Left cardiac atrium (tissue), 4 donors: ENCODE measurements around the gene DIS3L2. TPM values are rescaled to one million over a fixed set of nuclear protein-coding genes. Genes with fewer than 3 reads are reported as not detected.
"Not testable (repeated sequence)": the region's sequence is repeated elsewhere in the genome, so short reads cannot be mapped to it uniquely, and the experiment has no call there.

ENCODE experiments used
- ATAC-seq, 2 donors: fragments of 200-7000 bp; cut with Tn5 transposase; one replicate each; pipeline ENCODE4 v1.9.1; 2020; ENCODE audit warnings: mild to moderate bottlenecking in 2 of 2, moderate library complexity in 2 of 2
- DNase-seq: peaks from one replicate; pipeline ENCODE4 v3.0.0-alpha.2; 2020
- intact Hi-C, 2 donors: fragments of 100-400 bp; cut with DNase I; formaldehyde crosslinking; loops; one replicate each; pipeline versions ENCODE4 v1.14.1 to v1.15.1; 2022 to 2023
- total RNA-seq, 2 donors: library from RNA; stranded (reverse); fragmentation: NEBNext Ultra II Directional; extraction: Animal tissue kit (Norgen Biotek cat#: 25700); gene quantifications; one replicate each; pipeline ENCODE4 v1.2.1, GENCODE V29; 2021
- donor health status: DM: no; HTN: yes; CAD: no.
- donor health status: DM: no; HTN: yes; CAD: no; lungs with severe emphysema.
- donor health status: DM: yes; HTN: yes; CAD: no.
- donor health status: Dilated cardiomyopathy.

DIS3L2 gene
- total RNA-seq, 2 donors from 2014 or later: 17.6 to 18.6 TPM

- ATAC-seq: no peak
- intact Hi-C loops: no loop called here
- no peak for DNase-seq
Observed at GRCh38 chr2:232094201-232094600, 132.7 kb downstream of the DIS3L2 start.

- DNase-seq (no peak), ATAC-seq (no peak)
- intact Hi-C loops: no loop called here
Observed at GRCh38 chr2:232094883-232095282, 133.4 kb downstream of the DIS3L2 start.

GRCh38 chr2:232097260-232097659, 135.7 kb downstream of the DIS3L2 start:
- ATAC-seq (no peak), DNase-seq (no peak)
- intact Hi-C loops: no loop called here

- no peak for ATAC-seq
Observed at GRCh38 chr2:232097758-232098157, 136.2 kb downstream of the DIS3L2 start.

GRCh38 chr2:232102380-232102779, 140.9 kb downstream of the DIS3L2 start:
- intact Hi-C loops: no loop called here
- no peak for DNase-seq
- ATAC-seq: no peak

More at GRCh38 chr2:232097758-232098157, 136.2 kb downstream of the DIS3L2 start:
- intact Hi-C loops: no loop called here
- DNase-seq: no peak

- no peak for ATAC-seq
- intact Hi-C loops: no loop called here
- DNase-seq: no peak
Observed at GRCh38 chr2:232103140-232103737, 141.7 kb downstream of the DIS3L2 start.

- DNase-seq (no peak), ATAC-seq (no peak)
- intact Hi-C loops: no loop called here
Observed at GRCh38 chr2:232104076-232104646, 142.6 kb downstream of the DIS3L2 start.

- intact Hi-C loops: no loop called here
- DNase-seq (no peak), ATAC-seq (no peak)
Observed at GRCh38 chr2:232111551-232111950, 150.0 kb downstream of the DIS3L2 start.

GRCh38 chr2:232113821-232114220, 152.3 kb downstream of the DIS3L2 start:
- ATAC-seq: no peak
- DNase-seq: no peak
- intact Hi-C loops: no loop called here

- DNase-seq, intact Hi-C loops, ATAC-seq: not testable (repeated sequence)
Observed at GRCh38 chr2:232115728-232116361, 154.3 kb downstream of the DIS3L2 start.

- no peak for DNase-seq
- ATAC-seq: no peak
- intact Hi-C loops: no loop called here
Observed at GRCh38 chr2:232116852-232117251, 155.3 kb downstream of the DIS3L2 start.

- DNase-seq (no peak), ATAC-seq (no peak)
- intact Hi-C loops: no loop called here
Observed at GRCh38 chr2:232117413-232117812, 155.9 kb downstream of the DIS3L2 start.

GRCh38 chr2:232120911-232121310, 159.4 kb downstream of the DIS3L2 start:
- ATAC-seq: peak in 1 of 2 donors; percentile 65
- DNase-seq: no peak
- intact Hi-C loops: no loop called here

- no peak for ATAC-seq
- intact Hi-C loops: no loop called here
Observed at GRCh38 chr2:232124309-232124708, 162.8 kb downstream of the DIS3L2 start.

GRCh38 chr2:232126301-232127099, 165.0 kb downstream of the DIS3L2 start:
- ATAC-seq (peak in 1 of 2 donors; percentile 57), DNase-seq (no peak)
- intact Hi-C loops: no loop called here

More at GRCh38 chr2:232124309-232124708, 162.8 kb downstream of the DIS3L2 start:
- DNase-seq: no peak

- peak; percentile 59 to 76 for ATAC-seq
- no peak for DNase-seq
- intact Hi-C loops: no loop called here
Observed at GRCh38 chr2:232129483-232129882, 168.0 kb downstream of the DIS3L2 start.

- DNase-seq: no peak
- intact Hi-C loops: no loop called here
- no peak for ATAC-seq
Observed at GRCh38 chr2:232132181-232132580, 170.7 kb downstream of the DIS3L2 start.

GRCh38 chr2:232133078-232133477, 171.6 kb downstream of the DIS3L2 start:
- no peak for ATAC-seq
- no peak for DNase-seq
- intact Hi-C loops: no loop called here

GRCh38 chr2:232134939-232135338, 173.4 kb downstream of the DIS3L2 start:
- DNase-seq (no peak), ATAC-seq (no peak)
- intact Hi-C loops: no loop called here
